CD4-positive, alpha-beta T cell treated with Interleukin-6 for 4 hours (primary cell): ENCODE data around the gene TCF7L2.

ENCODE experiments used
- DNase-seq: peaks from one replicate; pipeline ENCODE4 v3.0.0-alpha.2; 2020; ENCODE audit warnings: mixed read lengths

TCF7L2 gene

GRCh38 chr10:112949143-112949823 is 764 bp upstream of the TCF7L2 start:
- DNase-seq: no peak

DNA sequence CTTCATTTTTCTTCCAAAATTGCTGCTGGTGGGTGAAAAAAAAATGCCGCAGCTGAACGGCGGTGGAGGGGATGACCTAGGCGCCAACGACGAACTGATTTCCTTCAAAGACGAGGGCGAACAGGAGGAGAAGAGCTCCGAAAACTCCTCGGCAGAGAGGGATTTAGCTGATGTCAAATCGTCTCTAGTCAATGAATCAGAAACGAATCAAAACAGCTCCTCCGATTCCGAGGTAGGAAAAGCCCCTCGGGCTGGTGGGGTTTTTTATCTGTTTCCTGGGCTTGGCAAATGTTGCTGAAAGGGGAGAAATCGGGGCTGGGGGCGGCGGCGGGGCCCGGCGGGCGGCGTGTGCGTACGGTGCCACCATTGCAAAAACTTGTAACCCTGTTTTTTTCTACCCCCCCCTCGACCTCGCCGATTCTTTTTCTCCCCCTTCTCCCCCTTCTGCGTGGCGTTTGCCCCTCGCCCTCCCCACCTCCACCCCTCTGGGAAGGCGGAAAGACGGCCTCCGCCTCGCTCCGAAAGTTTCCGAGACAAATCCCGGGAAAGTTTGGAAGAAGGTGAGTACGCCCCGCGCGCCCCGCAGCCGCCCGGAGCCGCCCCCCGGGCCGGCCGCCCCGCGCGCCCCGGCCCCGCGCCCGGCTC is 789 bp downstream of the TCF7L2 start:
- peak; percentile 13 for DNase-seq

DNA sequence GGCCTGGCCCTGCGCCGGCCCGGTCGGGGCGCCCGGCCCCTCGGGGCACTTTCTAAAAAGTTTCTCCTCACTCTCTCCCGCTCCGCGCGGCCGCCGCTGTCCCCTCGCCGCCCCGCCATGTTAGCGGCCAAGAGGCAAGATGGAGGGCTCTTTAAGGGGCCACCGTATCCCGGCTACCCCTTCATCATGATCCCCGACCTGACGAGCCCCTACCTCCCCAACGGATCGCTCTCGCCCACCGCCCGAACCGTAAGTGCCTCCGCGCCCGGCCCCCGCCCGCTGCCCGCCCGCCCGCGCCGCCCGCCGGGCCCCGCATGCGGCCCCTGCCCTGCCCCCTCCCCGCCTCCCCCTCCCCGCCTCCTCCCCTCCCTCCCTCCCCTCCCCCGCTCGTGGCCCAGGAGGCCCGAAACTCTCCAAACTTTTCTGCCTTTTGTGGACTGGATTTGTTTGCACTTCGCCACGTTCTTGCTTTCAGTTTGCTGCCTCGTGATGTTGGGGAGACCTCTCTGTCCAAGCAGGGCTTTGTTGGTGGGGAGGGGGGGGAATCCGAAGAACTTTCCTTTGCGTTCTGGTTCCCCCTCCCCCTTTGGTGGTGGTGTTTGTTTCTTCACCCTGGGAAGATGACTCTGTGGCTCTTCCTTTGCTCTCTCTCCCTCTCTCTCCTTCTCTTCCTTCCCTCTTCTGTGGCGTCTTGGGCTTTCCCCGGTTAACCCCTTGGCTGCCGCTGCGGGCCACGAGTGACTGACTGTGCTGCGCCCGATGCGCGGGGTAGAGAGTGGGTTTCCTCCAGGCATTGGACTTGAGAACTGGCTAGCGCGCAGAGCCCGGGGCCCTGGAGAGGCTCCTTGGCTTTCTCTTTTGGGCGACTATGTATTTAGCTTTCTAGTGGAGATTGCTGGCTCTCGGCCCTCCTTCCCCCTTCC is 1.6 kb downstream of the TCF7L2 start:
- peak; percentile 35 for DNase-seq

DNA sequence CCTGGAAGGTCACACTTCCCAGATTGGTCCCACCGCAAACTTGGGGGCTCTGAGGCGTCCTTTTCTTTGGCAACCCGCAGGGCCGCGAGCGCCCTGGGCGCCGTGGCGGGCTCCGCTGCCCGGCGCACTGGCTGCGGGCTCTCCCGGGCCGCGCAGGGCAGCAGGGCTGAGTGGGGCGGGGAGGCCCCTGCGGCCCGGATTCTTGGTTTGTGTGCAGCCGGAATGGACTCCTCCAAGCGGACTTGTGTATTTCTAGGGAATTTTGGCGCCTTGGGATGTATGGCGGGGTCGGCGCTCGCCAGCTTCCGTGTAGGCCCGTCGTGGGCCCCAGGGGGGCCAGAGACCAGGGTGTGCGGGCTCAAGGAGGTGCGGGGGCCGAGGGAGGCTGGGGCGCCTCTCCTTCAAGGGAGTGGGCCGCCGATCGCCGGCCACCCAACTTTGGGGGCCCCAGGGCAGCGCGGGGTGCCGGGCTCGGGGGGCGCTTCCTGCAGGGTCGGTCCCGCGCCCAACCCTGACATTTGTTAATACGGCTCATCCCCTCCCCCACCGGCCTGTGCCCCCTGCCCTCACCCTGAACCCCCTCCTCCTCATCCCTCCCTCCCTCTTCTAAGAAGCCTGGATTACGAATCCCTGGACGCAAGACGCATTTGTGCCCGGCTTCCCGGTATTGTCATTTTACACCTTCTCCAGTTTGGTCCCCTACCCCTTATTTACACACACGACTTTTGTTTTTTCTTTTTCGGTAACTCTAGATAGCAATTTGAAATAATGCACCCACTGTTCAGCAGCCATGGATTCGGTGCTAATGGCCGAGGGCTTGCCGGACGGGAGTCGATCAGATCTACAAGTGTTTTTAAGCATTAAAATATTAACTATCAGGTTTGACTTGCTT is 2.5 kb downstream of the TCF7L2 start:
- DNase-seq: no peak

DNA sequence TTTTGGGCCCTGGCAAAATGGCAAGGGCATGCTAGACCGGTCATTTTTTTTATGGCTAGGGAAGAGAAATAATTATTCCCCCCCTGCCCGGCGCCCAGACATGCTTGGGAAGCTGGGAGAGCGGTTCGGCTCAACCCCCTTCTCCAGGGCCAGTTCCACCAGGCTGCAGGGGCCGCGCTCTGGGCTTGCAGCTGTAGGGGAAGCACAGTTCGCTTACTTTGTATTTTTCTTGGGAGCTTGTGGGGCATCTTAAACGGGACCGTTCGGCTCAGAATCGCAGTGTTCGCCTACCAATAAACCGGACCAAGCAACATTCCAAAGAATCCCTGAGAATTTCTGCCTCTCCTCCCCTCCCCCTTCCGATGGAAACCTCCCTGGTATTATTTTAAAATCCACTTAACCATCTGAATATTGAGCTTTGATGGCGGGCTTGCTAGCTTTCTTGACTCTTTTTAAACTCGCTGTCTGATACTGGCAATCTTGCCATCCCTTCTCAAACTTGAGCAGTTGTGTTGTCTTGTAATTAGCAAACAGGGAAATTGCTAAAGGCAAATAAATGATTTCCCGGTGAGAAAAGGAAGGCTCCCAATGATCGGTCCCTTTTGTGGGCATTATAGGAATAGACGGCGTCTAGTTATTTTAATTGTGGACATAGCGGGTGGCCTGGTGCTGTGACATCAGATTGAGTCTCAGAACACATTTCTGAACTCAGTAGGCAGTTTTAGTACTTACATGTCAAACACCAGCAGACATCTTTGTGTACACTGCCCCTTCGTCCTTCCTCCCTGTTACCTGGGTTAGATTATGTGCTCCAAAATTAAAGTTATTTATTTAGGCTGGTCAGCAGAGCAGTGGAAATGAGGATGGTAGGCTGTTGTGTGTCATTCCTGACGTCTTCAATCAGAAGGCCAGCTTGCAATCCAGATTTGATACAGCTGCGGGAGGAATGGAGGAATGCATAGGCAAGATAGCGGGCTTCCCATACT is 3.4 kb downstream of the TCF7L2 start:
- DNase-seq: no peak

DNA sequence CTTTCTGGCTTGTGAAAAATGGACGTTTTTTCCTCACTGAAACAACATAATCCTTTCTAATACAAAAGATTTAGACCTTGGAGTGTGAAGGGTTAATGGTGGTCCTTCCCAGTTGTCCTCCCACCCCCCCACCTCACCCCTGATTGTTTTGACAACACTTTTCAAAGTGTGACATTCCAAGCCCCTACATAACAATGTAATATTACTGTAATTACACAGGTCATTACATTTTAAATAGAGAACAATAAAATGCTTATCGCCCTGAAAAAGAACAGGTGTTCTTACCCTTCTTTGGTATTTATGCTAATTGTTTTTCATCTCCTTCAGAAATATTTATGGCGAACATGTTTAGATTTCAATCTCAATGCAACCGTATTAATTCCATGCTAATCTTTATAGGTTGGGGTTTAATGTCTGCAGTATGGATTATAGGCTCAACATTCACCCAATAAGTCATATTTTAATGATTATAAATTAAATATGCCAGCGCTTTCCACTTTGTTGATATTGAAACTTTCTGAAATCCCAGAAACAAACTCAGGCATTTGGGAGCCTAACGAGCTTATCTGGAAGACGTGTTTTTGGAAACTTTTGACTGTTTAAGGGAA is 5.0 kb downstream of the TCF7L2 start:
- DNase-seq: no peak

DNA sequence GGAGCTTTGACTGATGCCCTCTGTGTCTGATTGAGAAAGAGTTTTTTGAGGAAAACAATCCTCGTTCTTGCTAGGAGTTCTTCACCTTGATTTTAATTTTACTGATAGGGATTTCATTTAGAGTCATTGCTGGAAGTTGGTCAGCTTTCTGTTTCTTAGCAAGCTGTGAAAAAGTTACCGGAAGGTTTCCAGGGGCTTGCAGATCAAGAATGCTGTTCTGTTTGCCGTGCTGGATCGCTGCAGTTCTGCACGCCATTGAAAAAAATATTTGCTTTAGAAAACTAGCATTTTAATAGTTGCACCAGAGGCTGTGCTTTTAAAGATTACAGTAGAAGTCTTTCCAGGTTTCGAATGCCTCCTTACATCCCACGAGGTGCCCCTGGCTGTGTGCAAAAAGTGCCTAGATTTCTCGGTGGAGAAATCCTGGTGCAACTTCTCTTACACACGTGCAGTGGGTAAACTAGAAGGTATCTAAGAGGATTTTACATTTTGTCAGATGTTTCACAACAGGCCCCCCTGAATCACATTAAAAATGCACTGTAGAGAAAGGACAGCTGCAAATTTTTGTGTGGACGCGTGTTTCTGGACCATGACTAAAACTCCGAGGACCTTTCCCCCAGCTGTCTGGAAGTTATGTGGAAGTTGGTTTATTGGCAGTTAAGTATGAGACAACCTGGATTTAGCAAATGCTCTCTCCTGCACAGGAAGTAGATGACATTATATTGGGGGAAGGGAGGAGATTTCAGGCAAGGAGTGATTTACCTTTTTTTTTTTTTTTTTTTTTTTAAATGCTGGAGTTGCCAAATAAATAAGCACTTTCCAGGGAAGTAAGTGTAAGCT is 5.8 kb downstream of the TCF7L2 start:
- DNase-seq: no peak

- DNase-seq: no peak
Observed at GRCh38 chr10:112956631-112957350, 6.7 kb downstream of the TCF7L2 start.

GRCh38 chr10:112957640-112958092 is 7.6 kb downstream of the TCF7L2 start:
- no peak for DNase-seq

DNA sequence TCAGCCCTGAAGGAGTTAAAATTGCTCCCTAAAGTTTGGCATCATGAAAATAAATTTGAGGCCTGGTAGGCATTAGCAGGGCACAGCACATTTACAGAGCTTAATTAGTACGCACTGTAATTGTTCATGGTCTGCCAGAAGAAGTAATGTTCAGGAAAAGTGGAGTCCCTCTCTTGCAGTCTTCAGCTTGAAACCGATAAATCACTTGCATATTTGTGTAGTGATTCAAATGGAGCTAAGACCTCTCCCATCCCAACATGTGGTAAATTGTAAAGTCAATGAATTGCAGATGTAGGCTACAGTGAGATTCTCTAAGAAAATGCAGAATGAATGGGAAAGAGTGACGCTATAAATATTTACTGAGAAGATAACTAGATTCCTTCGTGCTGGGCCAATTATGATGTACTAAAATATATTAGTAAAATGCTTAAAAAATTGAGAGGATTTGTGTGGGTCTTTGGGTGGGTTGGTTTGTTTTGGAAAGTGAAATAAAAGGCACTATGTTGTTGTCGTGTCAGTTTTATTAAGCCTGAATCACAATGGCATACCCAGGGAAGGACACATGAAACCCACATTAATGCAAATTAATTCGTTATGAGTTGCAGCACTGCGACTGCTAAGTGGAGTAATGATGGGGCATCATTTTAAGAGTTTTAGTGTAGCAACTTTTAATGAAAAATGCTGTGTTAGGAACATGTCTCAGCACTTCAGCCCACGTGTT is 8.4 kb downstream of the TCF7L2 start:
- no peak for DNase-seq

DNA sequence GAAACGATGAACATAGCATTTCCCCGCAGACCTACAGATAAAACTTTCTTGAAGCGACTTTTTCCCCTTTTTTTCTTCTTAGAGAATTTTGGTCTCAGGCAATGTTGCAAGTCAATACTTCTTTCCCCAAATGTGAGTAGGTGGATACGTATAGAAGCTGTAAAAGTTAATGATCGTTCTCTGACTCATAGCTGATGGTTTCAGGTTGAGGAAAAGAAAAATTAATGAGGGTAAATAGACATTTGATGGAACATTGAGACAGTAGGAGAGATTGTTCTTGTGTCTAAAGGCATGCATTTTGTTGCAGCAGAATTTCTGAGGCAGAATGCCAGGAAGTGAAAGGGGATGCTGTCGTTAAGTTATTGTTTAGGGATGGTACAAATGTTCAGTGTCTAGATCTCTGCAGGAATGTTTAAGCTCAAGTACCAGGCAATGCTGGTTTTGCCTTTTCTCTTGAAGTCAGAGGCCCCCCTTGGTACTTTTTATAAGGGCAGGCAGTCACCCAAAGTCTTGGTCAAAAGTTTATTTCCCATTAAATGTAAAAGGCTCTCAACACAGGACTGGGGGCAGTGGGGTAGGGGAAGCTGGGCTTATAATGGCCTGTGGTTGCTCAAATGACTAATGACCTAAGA is 9.3 kb downstream of the TCF7L2 start:
- DNase-seq: no peak

DNA sequence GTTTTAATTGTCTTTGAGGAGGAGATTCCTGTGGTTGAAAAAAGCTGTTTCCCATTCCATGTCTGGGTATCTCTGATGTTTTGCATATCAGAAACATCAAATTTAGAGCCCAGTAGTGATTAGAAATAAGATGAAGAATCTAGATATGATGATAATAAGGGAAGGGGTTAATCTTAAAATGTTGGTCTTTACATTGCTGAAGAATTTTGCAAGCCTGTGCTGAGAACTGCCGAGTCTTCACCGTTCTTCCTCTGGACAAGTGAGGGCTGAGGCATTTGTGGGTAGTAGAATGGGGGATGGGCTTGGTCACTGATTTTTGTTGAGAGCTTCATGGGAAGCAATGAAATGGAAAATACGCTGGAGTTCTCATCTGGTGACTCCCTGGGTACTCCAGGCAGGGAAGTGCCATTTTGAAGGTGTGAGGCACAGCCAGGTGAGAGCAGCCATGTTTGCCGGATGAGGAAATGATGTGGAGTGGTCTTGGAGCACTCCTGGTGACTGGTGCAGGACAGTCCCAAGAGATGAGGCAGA is 10.2 kb downstream of the TCF7L2 start:
- no peak for DNase-seq

DNA sequence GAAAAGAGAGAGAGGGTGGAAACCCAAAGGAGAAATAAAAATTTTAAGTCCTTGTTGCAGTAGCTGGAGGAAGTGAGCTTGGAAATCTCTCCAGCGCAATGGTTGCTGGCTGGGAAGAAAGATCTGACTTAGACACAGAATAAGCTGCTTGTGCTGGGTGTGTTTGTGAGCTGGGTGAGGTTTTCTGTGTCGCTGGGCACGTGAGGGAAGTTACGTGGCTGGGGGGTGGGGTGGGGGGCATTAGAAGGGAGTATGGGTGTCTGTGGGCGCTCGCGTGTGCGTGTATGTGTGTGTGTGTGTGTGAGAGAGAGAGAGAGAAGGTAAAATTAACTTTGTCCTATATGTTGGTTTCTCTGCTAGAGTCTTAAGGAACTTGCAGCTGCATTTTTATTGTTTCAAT is 11.6 kb downstream of the TCF7L2 start:
- DNase-seq: no peak

DNA sequence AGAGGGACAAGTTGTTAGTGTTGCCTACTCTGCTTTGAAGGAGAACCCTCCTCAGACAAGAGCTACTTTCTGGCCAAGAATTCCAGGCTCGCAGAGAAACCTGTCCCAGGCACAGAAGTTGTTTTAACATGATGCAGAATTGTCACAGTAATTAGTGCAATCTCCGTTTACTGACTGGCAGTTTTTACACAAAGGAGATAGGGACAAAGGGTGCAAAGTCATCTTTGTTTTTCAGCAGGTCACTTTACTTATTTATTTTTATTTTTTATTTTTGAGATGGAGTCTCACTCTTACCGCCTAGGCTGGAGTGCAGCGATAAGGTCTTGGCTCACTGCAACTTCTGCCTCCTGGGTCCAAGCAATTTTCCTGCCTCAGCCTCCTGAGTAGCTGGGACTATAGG is 12.3 kb downstream of the TCF7L2 start:
- no peak for DNase-seq

DNA sequence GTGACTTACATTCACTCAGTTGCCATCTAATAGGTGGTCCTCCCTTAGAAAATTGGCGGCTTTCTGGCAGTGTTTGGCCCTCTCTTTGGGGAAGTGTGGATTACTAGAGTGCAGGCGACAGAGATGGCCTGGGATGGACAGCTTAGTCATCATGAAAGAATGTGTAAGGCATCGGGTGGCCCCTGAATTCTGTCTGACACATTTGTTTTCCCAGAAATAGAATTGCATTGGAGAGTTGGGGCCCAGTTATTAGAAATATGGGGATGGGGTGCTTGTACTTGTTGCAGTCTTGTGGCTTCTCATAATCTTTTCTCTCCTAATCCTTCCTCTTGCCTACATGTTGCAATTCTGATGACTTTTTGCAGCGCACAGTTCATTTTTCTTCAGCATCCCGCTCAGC is 13.8 kb downstream of the TCF7L2 start:
- DNase-seq: no peak

GRCh38 chr10:112964482-112964881 is 14.4 kb downstream of the TCF7L2 start:
- DNase-seq: no peak

DNA sequence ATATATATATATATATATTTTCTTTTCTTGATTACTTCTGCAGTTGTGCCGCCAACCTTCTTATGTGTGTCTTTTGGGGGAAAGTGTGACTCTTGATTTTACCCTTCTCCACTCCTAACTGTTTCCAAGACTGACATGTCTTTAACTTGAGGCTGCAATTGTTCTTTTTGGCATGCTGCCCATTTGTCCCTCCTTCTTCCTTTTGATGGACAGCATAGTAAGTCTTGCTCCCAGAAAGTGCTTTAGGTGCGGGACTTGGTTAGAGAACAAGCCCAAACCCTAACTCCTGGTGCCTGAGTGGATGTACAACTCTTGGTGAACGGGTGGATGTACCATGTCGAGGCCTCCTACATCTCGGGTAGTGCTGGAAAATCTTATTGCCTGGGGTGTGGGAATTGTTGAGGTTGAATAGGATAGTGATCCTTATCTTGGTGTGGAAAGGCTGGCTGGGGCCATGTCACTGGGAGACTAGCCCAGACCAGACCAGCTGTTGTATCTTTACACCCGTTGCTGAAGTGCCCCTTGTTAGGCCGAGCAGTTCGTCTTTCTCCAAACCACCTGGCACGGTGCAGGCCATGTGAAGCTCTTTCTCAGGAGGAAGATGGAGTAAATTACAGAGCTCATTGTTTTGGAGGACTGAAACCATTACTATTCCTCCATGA is 16.3 kb downstream of the TCF7L2 start:
- DNase-seq: no peak
